ENCODE measurements around the gene MRPL22.

Gene MRPL22

DNA sequence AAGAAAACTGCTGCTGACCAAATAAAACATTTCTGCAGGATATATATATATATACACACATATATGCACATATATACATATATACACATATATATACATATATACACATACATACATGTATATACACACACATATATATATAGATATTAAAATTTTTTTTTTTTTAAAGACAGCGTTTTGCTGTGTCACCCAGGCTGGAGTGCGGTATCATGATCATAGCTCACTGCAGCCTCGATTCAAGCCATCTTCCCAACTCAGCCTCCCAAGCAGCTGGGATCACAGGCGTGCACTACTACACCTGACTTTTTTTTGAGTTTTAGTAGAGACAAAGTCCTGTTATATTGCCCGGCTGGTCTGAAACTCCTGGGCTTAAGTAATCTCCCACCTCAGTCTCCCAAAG, 2.7 kb downstream of the MRPL22 start:
- H3K27ac ChIP-seq: no peak overlapping the region
- TF ChIP-seq CTCF (conservative IDR thresholded peaks at IDR 0.05): no peak

- TF ChIP-seq CTCF (conservative IDR thresholded peaks at IDR 0.05): no peak
- H3K27ac ChIP-seq: no peak overlapping the region
These were observed 3.8 kb downstream of the MRPL22 start for GRCh38 chr5:154944716-154945115.

- H3K27ac ChIP-seq: no peak overlapping the region
- TF ChIP-seq CTCF (conservative IDR thresholded peaks at IDR 0.05): peak; percentile 74
These were observed 4.9 kb downstream of the MRPL22 start for GRCh38 chr5:154945695-154946301.

DNA sequence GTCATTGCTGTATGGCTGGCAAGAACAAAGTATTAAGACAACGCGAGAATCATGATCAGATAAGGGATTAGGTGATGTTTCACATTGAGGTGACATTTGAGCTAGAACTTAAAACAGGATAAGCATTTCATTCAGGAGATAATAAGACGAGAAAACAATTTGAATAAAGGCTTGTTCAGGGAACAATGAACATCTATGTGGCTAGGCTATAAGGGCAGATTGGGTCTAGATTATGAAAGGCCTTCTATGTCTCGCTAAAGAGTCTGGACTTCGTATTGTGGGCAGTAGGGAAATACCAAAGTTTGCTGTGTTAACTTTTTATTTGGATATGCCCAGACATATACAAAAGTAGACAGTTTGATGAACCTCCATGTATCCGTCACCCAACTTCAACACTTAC, 6.9 kb downstream of the MRPL22 start:
- no peak overlapping the region for H3K27ac ChIP-seq
- no peak for TF ChIP-seq CTCF (conservative IDR thresholded peaks at IDR 0.05)

- H3K27ac ChIP-seq: no peak overlapping the region
- no peak for TF ChIP-seq CTCF (conservative IDR thresholded peaks at IDR 0.05)
These were observed 7.4 kb downstream of the MRPL22 start for GRCh38 chr5:154948313-154948712.

DNA sequence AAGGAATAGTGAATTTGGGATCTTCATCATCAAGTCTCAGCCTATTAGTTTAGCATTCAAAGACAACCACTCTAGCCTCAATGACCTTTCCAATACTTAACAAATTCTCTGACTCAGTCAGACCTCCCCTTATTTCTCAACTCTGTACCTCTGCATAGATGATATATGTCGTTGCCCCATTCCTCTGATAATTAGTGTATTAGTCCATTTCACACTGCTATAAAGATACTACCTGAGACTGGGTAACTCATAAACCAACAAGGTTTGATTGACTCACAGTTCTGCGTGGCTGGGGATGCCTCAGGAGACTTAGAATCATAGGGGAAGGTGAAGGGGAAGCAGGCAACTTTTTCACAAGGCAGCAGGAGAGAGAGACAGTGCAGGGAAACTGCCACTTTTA, 8.9 kb downstream of the MRPL22 start:
- H3K27ac ChIP-seq: no peak overlapping the region
- TF ChIP-seq CTCF (conservative IDR thresholded peaks at IDR 0.05): no peak

DNA sequence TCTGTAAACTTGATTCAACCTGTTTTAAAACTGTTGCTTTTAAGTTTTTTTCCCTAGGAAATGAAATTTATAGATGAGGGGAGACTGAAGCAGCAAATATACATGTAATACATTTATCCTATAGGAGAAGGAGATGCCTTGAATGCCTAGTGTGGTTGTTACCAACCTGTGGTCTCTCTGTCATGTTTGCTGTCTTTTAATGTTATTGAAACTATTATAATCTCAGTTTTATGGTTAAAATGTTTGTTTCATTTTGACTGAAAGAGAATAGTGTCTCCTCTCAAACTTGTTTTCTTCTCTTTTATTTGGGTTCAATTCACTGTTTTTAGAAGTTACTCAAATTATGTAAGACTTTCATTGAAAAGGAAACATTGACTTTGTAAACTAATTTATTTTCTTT, 15.8 kb downstream of the MRPL22 start:
- H3K27ac ChIP-seq: no peak overlapping the region
- TF ChIP-seq CTCF (conservative IDR thresholded peaks at IDR 0.05): no peak

All from VCaP (cell line).